ENCODE results near the gene C12orf57. TPM values are rescaled to one million over a fixed set of nuclear protein-coding genes. Genes with fewer than 3 reads are reported as not detected.

The C12orf57 gene
- total and polyA plus RNA-seq, 2 experiments from 2014 or later = 204 to 262 TPM

- Histone ChIP-seq H3K4me3 (peak overlapping the region; percentile 17), H3K4me2 (peak overlapping the region; percentile 53), H3K4me1 (ENCODE audit: insufficient read depth) (peaks cover 17% of the 10 kb centered on the region), H3K79me2 (replicated peaks; ENCODE audit: insufficient read depth) (no peaks in the 10 kb centered on the region), H3K9me2 (ENCODE audit: insufficient read depth) (no peaks in the 10 kb centered on the region), H3F3A (replicated peaks; ENCODE audit: low read depth) (peaks cover 6% of the 10 kb centered on the region; the same call in 1 of the 2 replicates), H2AFZ (no peak overlapping the region), H4K20me1 (replicated peaks; ENCODE audit: insufficient read depth) (no peaks in the 10 kb centered on the region), H3K27me3 (ENCODE audit: insufficient read depth) (no peaks in the 10 kb centered on the region), H3K36me3 (ENCODE audit: insufficient read depth) (no peaks in the 10 kb centered on the region), H3K27ac (ENCODE audit: low read depth) (peak overlapping the region; percentile 79)
- H3K9me3 Mint-ChIP-seq = no peaks in the 10 kb centered on the region
- no peak overlapping the region; the same call in 1 of the 2 replicates for H3K27ac Mint-ChIP-seq
- H3K4me3 Mint-ChIP-seq = no peak overlapping the region
- no peaks in the 10 kb centered on the region; the same call in 1 of the 3 replicates for H3K4me1 Mint-ChIP-seq
- no peaks in the 10 kb centered on the region for H3K36me3 Mint-ChIP-seq (ENCODE audit: low read depth)
- ATAC-seq (no peak), DNase-seq (ENCODE audit: low spot score) (peak; percentile 31)
- TF ChIP-seq CREB1 (CRISPR knock-in tag; IDR thresholded peaks at IDR 0.05; ENCODE audit: low read depth) (no peak), STAT1 (IDR thresholded peaks at IDR 0.05; ENCODE audit: unreplicated experiment) (no peak), EZH2 (IDR thresholded peaks at IDR 0.05; ENCODE audit: low read depth, unreplicated experiment) (no peak), CTCF (conservative IDR thresholded peaks at IDR 0.05; ENCODE audit: low read depth in 2 of 2) (no peak), JUNB (IDR thresholded peaks at IDR 0.05; ENCODE audit: unreplicated experiment) (no peak)
- TF ChIP-seq, protein P1, sequence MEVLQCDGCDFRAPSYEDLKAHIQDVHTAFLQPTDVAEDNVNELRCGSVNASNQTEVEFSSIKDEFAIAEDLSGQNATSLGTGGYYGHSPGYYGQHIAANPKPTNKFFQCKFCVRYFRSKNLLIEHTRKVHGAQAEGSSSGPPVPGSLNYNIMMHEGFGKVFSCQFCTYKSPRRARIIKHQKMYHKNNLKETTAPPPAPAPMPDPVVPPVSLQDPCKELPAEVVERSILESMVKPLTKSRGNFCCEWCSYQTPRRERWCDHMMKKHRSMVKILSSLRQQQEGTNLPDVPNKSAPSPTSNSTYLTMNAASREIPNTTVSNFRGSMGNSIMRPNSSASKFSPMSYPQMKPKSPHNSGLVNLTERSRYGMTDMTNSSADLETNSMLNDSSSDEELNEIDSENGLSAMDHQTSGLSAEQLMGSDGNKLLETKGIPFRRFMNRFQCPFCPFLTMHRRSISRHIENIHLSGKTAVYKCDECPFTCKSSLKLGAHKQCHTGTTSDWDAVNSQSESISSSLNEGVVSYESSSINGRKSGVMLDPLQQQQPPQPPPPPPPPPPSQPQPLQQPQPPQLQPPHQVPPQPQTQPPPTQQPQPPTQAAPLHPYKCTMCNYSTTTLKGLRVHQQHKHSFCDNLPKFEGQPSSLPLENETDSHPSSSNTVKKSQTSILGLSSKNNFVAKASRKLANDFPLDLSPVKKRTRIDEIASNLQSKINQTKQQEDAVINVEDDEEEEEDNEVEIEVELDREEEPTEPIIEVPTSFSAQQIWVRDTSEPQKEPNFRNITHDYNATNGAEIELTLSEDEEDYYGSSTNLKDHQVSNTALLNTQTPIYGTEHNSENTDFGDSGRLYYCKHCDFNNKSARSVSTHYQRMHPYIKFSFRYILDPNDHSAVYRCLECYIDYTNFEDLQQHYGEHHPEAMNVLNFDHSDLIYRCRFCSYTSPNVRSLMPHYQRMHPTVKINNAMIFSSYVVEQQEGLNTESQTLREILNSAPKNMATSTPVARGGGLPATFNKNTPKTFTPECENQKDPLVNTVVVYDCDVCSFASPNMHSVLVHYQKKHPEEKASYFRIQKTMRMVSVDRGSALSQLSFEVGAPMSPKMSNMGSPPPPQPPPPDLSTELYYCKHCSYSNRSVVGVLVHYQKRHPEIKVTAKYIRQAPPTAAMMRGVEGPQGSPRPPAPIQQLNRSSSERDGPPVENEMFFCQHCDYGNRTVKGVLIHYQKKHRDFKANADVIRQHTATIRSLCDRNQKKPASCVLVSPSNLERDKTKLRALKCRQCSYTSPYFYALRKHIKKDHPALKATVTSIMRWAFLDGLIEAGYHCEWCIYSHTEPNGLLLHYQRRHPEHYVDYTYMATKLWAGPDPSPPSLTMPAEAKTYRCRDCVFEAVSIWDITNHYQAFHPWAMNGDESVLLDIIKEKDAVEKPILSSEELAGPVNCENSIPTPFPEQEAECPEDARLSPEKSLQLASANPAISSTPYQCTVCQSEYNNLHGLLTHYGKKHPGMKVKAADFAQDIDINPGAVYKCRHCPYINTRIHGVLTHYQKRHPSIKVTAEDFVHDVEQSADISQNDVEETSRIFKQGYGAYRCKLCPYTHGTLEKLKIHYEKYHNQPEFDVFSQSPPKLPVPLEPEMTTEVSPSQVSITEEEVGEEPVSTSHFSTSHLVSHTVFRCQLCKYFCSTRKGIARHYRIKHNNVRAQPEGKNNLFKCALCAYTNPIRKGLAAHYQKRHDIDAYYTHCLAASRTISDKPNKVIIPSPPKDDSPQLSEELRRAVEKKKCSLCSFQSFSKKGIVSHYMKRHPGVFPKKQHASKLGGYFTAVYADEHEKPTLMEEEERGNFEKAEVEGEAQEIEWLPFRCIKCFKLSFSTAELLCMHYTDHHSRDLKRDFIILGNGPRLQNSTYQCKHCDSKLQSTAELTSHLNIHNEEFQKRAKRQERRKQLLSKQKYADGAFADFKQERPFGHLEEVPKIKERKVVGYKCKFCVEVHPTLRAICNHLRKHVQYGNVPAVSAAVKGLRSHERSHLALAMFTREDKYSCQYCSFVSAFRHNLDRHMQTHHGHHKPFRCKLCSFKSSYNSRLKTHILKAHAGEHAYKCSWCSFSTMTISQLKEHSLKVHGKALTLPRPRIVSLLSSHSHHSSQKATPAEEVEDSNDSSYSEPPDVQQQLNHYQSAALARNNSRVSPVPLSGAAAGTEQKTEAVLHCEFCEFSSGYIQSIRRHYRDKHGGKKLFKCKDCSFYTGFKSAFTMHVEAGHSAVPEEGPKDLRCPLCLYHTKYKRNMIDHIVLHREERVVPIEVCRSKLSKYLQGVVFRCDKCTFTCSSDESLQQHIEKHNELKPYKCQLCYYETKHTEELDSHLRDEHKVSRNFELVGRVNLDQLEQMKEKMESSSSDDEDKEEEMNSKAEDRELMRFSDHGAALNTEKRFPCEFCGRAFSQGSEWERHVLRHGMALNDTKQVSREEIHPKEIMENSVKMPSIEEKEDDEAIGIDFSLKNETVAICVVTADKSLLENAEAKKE (CRISPR knock-in tag; IDR thresholded peaks at IDR 0.05) = no peak
- TF ChIP-seq, protein P2, sequence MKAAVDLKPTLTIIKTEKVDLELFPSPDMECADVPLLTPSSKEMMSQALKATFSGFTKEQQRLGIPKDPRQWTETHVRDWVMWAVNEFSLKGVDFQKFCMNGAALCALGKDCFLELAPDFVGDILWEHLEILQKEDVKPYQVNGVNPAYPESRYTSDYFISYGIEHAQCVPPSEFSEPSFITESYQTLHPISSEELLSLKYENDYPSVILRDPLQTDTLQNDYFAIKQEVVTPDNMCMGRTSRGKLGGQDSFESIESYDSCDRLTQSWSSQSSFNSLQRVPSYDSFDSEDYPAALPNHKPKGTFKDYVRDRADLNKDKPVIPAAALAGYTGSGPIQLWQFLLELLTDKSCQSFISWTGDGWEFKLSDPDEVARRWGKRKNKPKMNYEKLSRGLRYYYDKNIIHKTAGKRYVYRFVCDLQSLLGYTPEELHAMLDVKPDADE (IDR thresholded peaks at IDR 0.05) = no peak
- peaks cover 3% of the 10 kb centered on the region for H3K27me3 Mint-ChIP-seq (ENCODE audit: insufficient read depth, low read depth, poor library complexity)
Measured at GRCh38 chr12:6903722-6904121, 40.1 kb upstream of the C12orf57 start.
